ENCODE data around the gene ANKS4B.

DNA sequence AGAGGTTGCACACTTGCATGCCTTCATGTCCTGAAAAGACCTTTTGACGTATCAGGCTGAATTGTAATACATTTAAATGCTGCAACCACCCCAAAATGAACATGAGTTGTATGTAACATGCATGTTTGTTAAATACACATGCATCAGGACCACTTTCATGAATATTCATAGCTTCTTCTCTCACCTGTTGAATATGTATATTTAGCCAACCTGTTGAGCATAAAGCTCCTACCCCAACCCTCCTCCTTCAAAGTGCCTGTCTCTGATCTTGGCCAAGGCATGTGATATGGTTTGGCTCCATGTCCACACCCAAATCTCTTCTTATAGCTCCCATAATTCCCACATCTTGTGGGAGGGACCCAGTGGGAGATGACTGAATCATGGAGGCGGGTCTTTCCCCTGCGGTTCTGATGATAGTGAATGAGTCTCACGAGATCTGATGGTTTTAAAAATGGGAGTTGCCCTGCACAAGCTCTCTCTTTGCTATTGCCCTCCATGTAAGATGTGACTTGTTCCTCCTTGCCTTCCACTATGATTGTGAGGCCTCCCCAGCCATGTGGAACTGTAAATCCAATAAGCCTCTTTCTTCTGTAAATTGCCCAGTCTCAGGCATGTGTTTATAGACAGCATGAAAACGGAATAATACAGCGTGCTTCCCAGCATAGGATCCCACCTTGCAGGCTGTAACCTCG is 48.3 kb downstream of the ANKS4B start:
- TF ChIP-seq, protein P1, sequence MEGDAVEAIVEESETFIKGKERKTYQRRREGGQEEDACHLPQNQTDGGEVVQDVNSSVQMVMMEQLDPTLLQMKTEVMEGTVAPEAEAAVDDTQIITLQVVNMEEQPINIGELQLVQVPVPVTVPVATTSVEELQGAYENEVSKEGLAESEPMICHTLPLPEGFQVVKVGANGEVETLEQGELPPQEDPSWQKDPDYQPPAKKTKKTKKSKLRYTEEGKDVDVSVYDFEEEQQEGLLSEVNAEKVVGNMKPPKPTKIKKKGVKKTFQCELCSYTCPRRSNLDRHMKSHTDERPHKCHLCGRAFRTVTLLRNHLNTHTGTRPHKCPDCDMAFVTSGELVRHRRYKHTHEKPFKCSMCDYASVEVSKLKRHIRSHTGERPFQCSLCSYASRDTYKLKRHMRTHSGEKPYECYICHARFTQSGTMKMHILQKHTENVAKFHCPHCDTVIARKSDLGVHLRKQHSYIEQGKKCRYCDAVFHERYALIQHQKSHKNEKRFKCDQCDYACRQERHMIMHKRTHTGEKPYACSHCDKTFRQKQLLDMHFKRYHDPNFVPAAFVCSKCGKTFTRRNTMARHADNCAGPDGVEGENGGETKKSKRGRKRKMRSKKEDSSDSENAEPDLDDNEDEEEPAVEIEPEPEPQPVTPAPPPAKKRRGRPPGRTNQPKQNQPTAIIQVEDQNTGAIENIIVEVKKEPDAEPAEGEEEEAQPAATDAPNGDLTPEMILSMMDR (IDR thresholded peaks at IDR 0.05), result no peak
- no peak for TF ChIP-seq POLR2A (IDR thresholded peaks at IDR 0.05)
